ENCODE results near the gene TMEM150A. TPM values are rescaled to one million over a fixed set of nuclear protein-coding genes. Genes with fewer than 3 reads are reported as not detected.

Gene TMEM150A
- total RNA-seq, 1 donor from 2014 or later = 2.2 TPM

GRCh38 chr2:85613717-85614515 is 11.4 kb upstream of the TMEM150A start:
- intact Hi-C loops (cut with micrococcal nuclease) = loop anchor here (5.0 kb wide), 1 partner anchor 493 kb away; the partner anchor contains the start of genes POLR1A and PTCD3

GRCh38 chr2:85611705-85612587 is 9.4 kb upstream of the TMEM150A start, which contains the start of gene C2orf68:
TSS of gene C2orf68 (minus strand) at chr2:85612066. CDS start at chr2:85611984, 82 bp downstream.
- intact Hi-C loops (cut with micrococcal nuclease) = loop anchor here (1.0 to 5.0 kb wide), 4 partner anchors 10 to 495 kb away; partner anchors contain the start of genes POLR1A, PTCD3, RNF181 and TMEM150A

- intact Hi-C loops (cut with micrococcal nuclease) = loop anchor here (5.0 kb wide), 1 partner anchor 496 kb away; the partner anchor contains the start of genes POLR1A and PTCD3
Measured at GRCh38 chr2:85611217-85611704, 8.8 kb upstream of the TMEM150A start.

GRCh38 chr2:85607268-85608215 is 5.0 kb upstream of the TMEM150A start:
- intact Hi-C loops (cut with micrococcal nuclease) = no loop called here

- intact Hi-C loops (cut with micrococcal nuclease) = no loop called here
Measured at GRCh38 chr2:85606116-85606455, 3.6 kb upstream of the TMEM150A start.

GRCh38 chr2:85605406-85606115 is 3.1 kb upstream of the TMEM150A start:
- intact Hi-C loops (cut with micrococcal nuclease) = no loop called here

GRCh38 chr2:85604568-85605339 is 2.3 kb upstream of the TMEM150A start:
- intact Hi-C loops (cut with micrococcal nuclease) = loop anchor here (5.0 kb wide), 1 partner anchor 838 kb away; the partner anchor contains the start of gene KDM3A

GRCh38 chr2:85604133-85604444 is 1.6 kb upstream of the TMEM150A start:
- intact Hi-C loops (cut with micrococcal nuclease) = loop anchor here (5.0 kb wide), 1 partner anchor 838 kb away; the partner anchor contains the start of gene KDM3A

- intact Hi-C loops (cut with micrococcal nuclease) = loop anchor here (1.0 to 5.0 kb wide), 2 partner anchors 10 to 840 kb away; partner anchors contain the start of genes C2orf68 and KDM3A
Measured at GRCh38 chr2:85601771-85602475, 575 bp downstream of the TMEM150A start.

GRCh38 chr2:85600951-85601770 is 1.3 kb downstream of the TMEM150A start:
- intact Hi-C loops (cut with micrococcal nuclease) = loop anchor here (5.0 kb wide), 1 partner anchor 841 kb away; the partner anchor contains the start of gene KDM3A

- intact Hi-C loops (cut with micrococcal nuclease) = loop anchor here (5.0 kb wide), 1 partner anchor 842 kb away; the partner anchor contains the start of gene KDM3A
Measured at GRCh38 chr2:85600235-85600575, 2.3 kb downstream of the TMEM150A start.

GRCh38 chr2:85599468-85600234 is 2.8 kb downstream of the TMEM150A start:
- intact Hi-C loops (cut with micrococcal nuclease) = loop anchor here (5.0 kb wide), 1 partner anchor 843 kb away; the partner anchor contains the start of gene KDM3A

GRCh38 chr2:85598594-85599340 is 3.7 kb downstream of the TMEM150A start:
- intact Hi-C loops (cut with micrococcal nuclease) = no loop called here

GRCh38 chr2:85597241-85597640 is 5.3 kb downstream of the TMEM150A start:
- intact Hi-C loops (cut with micrococcal nuclease) = no loop called here

- intact Hi-C loops (cut with micrococcal nuclease) = no loop called here
Measured at GRCh38 chr2:85596486-85597143, 5.9 kb downstream of the TMEM150A start.

GRCh38 chr2:85596026-85596333 is 6.5 kb downstream of the TMEM150A start:
- intact Hi-C loops (cut with micrococcal nuclease) = no loop called here

All from T-helper 2 cell treated with Interferon-gamma antibody and Interleukin-4, amounts not matched to agents 100 ng/mL and 5 ng/mL, for 36 hours (primary cell).